Measurements from ENCODE around the gene TBCE. TPM values are rescaled to one million over a fixed set of nuclear protein-coding genes. Genes with fewer than 3 reads are reported as not detected.

The TBCE gene
- total RNA-seq, 1 experiment from 2014 or later, result 20.8 TPM

DNA sequence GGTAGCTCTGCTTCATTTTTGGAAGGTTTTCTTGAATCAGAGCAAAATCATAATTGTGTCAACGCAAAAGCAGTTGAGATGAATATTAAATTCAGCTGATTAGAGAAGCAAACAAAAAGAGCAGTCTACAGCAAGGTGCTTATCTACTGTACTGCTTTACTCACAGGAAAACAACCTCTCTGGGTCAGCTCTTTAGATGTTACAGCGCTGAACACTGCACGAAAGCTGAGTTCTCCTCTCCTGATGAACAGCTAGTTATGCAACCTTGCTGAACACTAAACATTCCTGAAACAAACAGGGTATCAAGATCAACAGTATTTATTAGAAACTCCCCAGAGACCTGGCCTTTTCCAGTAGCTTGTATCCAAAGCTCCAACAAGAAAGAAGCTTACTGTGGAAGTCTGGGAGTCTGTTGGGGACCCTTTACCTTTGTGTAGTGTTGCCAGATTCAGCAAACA lies 41.3 kb downstream of the TBCE start (continued):
- TF ChIP-seq, protein P1, sequence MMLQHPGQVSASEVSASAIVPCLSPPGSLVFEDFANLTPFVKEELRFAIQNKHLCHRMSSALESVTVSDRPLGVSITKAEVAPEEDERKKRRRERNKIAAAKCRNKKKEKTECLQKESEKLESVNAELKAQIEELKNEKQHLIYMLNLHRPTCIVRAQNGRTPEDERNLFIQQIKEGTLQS (IDR thresholded peaks at IDR 0.05), result no peak
- TF ChIP-seq EZH2phosphoT487 (IDR thresholded peaks at IDR 0.05; ENCODE audit: borderline replicate concordance), result no peak

DNA sequence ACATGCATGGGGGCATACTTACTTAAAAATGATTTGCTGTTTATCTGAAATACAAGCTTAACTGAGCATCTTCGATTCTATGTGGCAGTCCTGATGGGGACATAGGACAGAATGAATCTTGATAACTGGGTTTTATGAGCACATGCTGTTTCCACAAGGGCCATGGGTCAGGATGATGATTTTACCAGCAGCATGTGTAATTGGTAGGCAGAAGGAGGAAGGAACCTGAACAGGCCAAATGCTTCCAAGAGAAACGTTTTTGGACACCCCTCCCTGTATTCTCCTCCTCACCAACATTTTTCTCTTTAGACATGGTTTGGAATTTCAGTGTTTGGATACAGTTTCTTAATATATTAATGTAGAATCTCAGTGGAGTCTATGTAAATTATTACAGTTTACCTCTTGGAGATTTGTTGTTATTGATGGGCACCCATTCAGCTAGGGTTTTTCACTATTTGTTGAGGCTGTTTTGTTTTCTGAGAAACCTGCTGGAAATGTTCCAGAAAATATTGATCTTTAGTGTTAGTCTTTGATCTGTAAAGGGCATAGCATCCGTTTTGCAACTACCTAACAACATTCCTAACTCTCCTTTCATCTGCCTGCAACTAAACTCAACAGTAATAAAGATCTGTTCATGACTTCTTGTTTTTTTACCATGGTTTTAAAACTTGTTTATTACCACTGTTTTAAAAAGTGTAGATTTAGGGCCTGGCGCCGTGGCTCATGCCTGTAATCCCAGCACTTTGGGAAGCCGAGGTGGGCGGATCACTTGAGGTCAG lies 42.0 kb downstream of the TBCE start:
- no peaks in the 10 kb centered on the region for H4K20me1 ChIP-seq (ENCODE audit: insufficient read depth)
- H3K4me1 ChIP-seq (ENCODE audit: control insufficient read depth in 1 of 2, insufficient read depth in 2 of 2, low read length in 2 of 2), result peaks cover 27 to 31% of the 10 kb centered on the region in 2 experiments
- BruUV-seq (replicated peaks), result no TSS peak
- no peak for TF ChIP-seq CEBPB (IDR thresholded peaks at IDR 0.05; ENCODE audit: low read depth)
- TF ChIP-seq EGR1 (IDR thresholded peaks at IDR 0.05; ENCODE audit: low read depth), result no peak
- TF ChIP-seq, protein P2, sequence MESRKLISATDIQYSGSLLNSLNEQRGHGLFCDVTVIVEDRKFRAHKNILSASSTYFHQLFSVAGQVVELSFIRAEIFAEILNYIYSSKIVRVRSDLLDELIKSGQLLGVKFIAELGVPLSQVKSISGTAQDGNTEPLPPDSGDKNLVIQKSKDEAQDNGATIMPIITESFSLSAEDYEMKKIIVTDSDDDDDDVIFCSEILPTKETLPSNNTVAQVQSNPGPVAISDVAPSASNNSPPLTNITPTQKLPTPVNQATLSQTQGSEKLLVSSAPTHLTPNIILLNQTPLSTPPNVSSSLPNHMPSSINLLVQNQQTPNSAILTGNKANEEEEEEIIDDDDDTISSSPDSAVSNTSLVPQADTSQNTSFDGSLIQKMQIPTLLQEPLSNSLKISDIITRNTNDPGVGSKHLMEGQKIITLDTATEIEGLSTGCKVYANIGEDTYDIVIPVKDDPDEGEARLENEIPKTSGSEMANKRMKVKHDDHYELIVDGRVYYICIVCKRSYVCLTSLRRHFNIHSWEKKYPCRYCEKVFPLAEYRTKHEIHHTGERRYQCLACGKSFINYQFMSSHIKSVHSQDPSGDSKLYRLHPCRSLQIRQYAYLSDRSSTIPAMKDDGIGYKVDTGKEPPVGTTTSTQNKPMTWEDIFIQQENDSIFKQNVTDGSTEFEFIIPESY (IDR thresholded peaks at IDR 0.05; ENCODE audit: extremely low read depth, insufficient replicate concordance, low read length), result no peak
- TF ChIP-seq RAD21 (IDR thresholded peaks at IDR 0.05; ENCODE audit: low read depth), result no peak
- TF ChIP-seq, protein P3, sequence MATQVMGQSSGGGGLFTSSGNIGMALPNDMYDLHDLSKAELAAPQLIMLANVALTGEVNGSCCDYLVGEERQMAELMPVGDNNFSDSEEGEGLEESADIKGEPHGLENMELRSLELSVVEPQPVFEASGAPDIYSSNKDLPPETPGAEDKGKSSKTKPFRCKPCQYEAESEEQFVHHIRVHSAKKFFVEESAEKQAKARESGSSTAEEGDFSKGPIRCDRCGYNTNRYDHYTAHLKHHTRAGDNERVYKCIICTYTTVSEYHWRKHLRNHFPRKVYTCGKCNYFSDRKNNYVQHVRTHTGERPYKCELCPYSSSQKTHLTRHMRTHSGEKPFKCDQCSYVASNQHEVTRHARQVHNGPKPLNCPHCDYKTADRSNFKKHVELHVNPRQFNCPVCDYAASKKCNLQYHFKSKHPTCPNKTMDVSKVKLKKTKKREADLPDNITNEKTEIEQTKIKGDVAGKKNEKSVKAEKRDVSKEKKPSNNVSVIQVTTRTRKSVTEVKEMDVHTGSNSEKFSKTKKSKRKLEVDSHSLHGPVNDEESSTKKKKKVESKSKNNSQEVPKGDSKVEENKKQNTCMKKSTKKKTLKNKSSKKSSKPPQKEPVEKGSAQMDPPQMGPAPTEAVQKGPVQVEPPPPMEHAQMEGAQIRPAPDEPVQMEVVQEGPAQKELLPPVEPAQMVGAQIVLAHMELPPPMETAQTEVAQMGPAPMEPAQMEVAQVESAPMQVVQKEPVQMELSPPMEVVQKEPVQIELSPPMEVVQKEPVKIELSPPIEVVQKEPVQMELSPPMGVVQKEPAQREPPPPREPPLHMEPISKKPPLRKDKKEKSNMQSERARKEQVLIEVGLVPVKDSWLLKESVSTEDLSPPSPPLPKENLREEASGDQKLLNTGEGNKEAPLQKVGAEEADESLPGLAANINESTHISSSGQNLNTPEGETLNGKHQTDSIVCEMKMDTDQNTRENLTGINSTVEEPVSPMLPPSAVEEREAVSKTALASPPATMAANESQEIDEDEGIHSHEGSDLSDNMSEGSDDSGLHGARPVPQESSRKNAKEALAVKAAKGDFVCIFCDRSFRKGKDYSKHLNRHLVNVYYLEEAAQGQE (IDR thresholded peaks at IDR 0.05; ENCODE audit: low read depth), result no peak
- TF ChIP-seq JUND (IDR thresholded peaks at IDR 0.05), result no peak
- no peak for TF ChIP-seq ZNF274 (IDR thresholded peaks at IDR 0.05; ENCODE audit: low read depth, low read length)
- TF ChIP-seq, protein P4, sequence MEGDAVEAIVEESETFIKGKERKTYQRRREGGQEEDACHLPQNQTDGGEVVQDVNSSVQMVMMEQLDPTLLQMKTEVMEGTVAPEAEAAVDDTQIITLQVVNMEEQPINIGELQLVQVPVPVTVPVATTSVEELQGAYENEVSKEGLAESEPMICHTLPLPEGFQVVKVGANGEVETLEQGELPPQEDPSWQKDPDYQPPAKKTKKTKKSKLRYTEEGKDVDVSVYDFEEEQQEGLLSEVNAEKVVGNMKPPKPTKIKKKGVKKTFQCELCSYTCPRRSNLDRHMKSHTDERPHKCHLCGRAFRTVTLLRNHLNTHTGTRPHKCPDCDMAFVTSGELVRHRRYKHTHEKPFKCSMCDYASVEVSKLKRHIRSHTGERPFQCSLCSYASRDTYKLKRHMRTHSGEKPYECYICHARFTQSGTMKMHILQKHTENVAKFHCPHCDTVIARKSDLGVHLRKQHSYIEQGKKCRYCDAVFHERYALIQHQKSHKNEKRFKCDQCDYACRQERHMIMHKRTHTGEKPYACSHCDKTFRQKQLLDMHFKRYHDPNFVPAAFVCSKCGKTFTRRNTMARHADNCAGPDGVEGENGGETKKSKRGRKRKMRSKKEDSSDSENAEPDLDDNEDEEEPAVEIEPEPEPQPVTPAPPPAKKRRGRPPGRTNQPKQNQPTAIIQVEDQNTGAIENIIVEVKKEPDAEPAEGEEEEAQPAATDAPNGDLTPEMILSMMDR (IDR thresholded peaks at IDR 0.05 in 2 of 3, conservative IDR thresholded peaks at IDR 0.05 in 1 of 3; ENCODE audit: borderline replicate concordance in 1 of 3, insufficient read depth in 1 of 3, low read depth in 2 of 3, low read length in 2 of 3), result no peak
- no peak for TF ChIP-seq EZH2 (IDR thresholded peaks at IDR 0.05)
- no peak for TF ChIP-seq EZH2phosphoT487 (IDR thresholded peaks at IDR 0.05; ENCODE audit: borderline replicate concordance)
- H3K4me2 ChIP-seq (ENCODE audit: low read length), result peak overlapping the region; percentile 14; the same call in 1 of the 2 replicates
- no peak overlapping the region for H2AFZ ChIP-seq (ENCODE audit: low read depth, low read length, poor library complexity, severe bottlenecking)
- H3K4me3 ChIP-seq (replicated peaks in 1 of 2; ENCODE audit: low read depth in 1 of 2, low read length in 2 of 2), result no peak overlapping the region
- no peaks in the 10 kb centered on the region for H3K27me3 ChIP-seq (ENCODE audit: insufficient read depth, low read length)
- intact Hi-C loops (cut with micrococcal nuclease), result loop anchor here (2.0 kb wide), 1 partner anchor 18 kb away; no protein-coding TSS in a partner anchor
- 0 out of 4 replicates have a peak, but pooled peaks cover 0 to under 1% of the 10 kb centered on the region in 2 experiments for H3K36me3 ChIP-seq (ENCODE audit: control insufficient read depth in 1 of 2, insufficient read depth in 2 of 2, low read length in 2 of 2)
- no peaks in the 10 kb centered on the region for H3K9me2 ChIP-seq (ENCODE audit: insufficient read depth)
- ATAC-seq (peak; percentile 33; the same call in 1 of the 2 replicates), DNase-seq (ENCODE audit: low read depth, low spot score) (no peak)
- no peaks in the 10 kb centered on the region for H3K9me3 ChIP-seq (ENCODE audit: control insufficient read depth in 1 of 2, insufficient read depth in 1 of 2, low read depth in 1 of 2, low read length in 2 of 2)
- no peak overlapping the region for H3K9ac ChIP-seq (ENCODE audit: low read length)
- H3K27ac ChIP-seq (ENCODE audit: low read depth, low read length), result 0 out of 2 replicates have a peak overlapping the region, but pooled peaks have one; percentile 0
- ChIA-PET RAD21 (ENCODE audit: low non-redundant PET in 1 of 2, low total read pairs in 2 of 2, uncharacterized antibody in 2 of 2, unreplicated experiment in 2 of 2) (no interaction called here), CTCF (interaction anchor here (1.6 kb wide), 1 partner anchor 8 kb away, joined by 4 read pairs; no protein-coding TSS in a partner anchor), POLR2A (interaction anchor here (0.8 kb wide), 1 partner anchor 252 kb away, joined by 3 read pairs; no protein-coding TSS in a partner anchor)
- 0 out of 2 replicates have a peak, but pooled peaks cover 7% of the 10 kb centered on the region for H3K79me2 ChIP-seq (ENCODE audit: insufficient read depth, low read length)

Data from HCT116 (cell line).